Lung (tissue), 12 donors: Measurements from ENCODE around the gene PTBP1. TPM values are rescaled to one million over a fixed set of nuclear protein-coding genes. Genes with fewer than 3 reads are reported as not detected.
A peak's percentile ranks its signal among the peaks of the same experiment; 100 is the strongest.
"Not testable (repeated sequence)": the region's sequence is repeated elsewhere in the genome, so short reads cannot be mapped to it uniquely, and the experiment has no call there.

Experiments
- ATAC-seq: fragments of 200-7000 bp; cut with Tn5 transposase; one replicate; pipeline ENCODE4 v1.9.1; 2020; ENCODE audit warnings: moderate number of reproducible peaks; ENCODE audit not compliant: insufficient read depth, low FRiP score
- DNase-seq, 3 donors: peaks; one replicate each; pipeline ENCODE4 v3.0.0-alpha.2; 2013 to 2017
- H3K27ac ChIP-seq, 2 donors: one replicate each; pipeline ENCODE4 v1.5.1; 2013; ENCODE audit warnings: mild to moderate bottlenecking in 2 of 2, moderate library complexity in 2 of 2, control low read depth in 1 of 2, inconsistent platforms in 1 of 2, low read depth in 1 of 2, low read length in 1 of 2
- H3K27me3 ChIP-seq, 3 donors: one replicate each; pipeline ENCODE4 v1.5.1; 2013; ENCODE audit warnings: low read length in 2 of 3; ENCODE audit not compliant: control insufficient read depth in 3 of 3, insufficient read depth in 3 of 3
- H3K36me3 ChIP-seq, 4 donors: one replicate each; pipeline ENCODE4 v1.5.1; 2013; ENCODE audit warnings: low read length in 4 of 4, mild to moderate bottlenecking in 1 of 4, moderate library complexity in 1 of 4; ENCODE audit not compliant: control insufficient read depth in 4 of 4, insufficient read depth in 4 of 4
- H3K4me1 ChIP-seq, 5 donors: one replicate each; pipeline ENCODE4 v1.5.1; 2013; ENCODE audit warnings: low read length in 5 of 5, mild to moderate bottlenecking in 2 of 5, moderate library complexity in 1 of 5; ENCODE audit not compliant: control insufficient read depth in 5 of 5, insufficient read depth in 5 of 5
- H3K4me3 ChIP-seq: one replicate; pipeline ENCODE4 v1.5.1; 2013; ENCODE audit warnings: mild to moderate bottlenecking, control low read depth, moderate library complexity
- H3K9ac ChIP-seq, 2 donors: one replicate each; pipeline ENCODE4 v1.5.1; 2013; ENCODE audit warnings: low read length in 2 of 2, control low read depth in 1 of 2; ENCODE audit not compliant: insufficient read depth in 1 of 2
- H3K9me3 ChIP-seq, 4 donors: one replicate each; pipeline ENCODE4 v1.5.1; 2013; ENCODE audit warnings: low read length in 3 of 4, mild to moderate bottlenecking in 1 of 4, moderate library complexity in 1 of 4; ENCODE audit not compliant: control insufficient read depth in 4 of 4, insufficient read depth in 3 of 4
- WGBS, 2 donors: extraction: QIAGEN DNeasy Blood & Tissue Kit; methylation state at CpG; one replicate each; pipeline ENCODE4 v1.1.7; 2013; 5-methylcytosine and 5-hydroxymethylcytosine counted together
- polyA plus RNA-seq, 2 donors: library from polyadenylated mRNA; stranded (reverse); fragments of 200-250 nt; gene quantifications; one replicate each; pipeline ENCODE4 v1.2.1, GENCODE V29; 2013
- total RNA-seq, 2 donors: library from RNA; depleted of rRNA in 1 of 2; stranded (reverse); fragments of >200 nt in 1 of 2; gene quantifications; one replicate each; pipeline ENCODE4 v1.2.1, GENCODE V29; 2014 to 2021
- TF ChIP-seq, protein P1 (sequence below): IDR thresholded peaks from 2 replicates; pipeline ENCODE4 v1.5.1; 2012; ENCODE audit warnings: mild to moderate bottlenecking; ENCODE audit errors: control extremely low read depth, extremely low read depth
- donor health status: control.
- donor health status: control.
- donor health status: Bipolar disorder and iron deficiency.
- donor health status: healthy.
- donor health status: DM: yes; HTN: yes; CAD: no.

PTBP1 gene
- total and polyA plus RNA-seq, 4 donors: 112 to 321 (median 203) TPM

DNA sequence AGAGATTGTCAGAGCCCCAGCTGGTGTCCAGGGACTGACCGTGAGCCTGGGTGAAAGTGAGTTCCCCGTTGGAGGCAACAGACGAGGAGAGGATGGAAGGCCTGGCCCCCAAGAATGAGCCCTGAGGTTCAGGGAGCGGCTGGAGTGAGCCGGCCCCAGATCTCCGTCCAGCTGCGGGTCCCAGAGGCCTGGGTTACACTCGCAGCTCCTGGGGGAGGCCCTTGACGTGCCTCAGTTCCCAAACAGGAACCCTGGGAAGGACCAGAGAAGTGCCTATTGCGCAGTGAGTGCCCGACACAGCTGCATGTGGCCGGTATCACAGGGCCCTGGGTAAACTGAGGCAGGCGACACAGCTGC is 53.7 kb downstream of the PTBP1 start:
- TF ChIP-seq, protein P1, sequence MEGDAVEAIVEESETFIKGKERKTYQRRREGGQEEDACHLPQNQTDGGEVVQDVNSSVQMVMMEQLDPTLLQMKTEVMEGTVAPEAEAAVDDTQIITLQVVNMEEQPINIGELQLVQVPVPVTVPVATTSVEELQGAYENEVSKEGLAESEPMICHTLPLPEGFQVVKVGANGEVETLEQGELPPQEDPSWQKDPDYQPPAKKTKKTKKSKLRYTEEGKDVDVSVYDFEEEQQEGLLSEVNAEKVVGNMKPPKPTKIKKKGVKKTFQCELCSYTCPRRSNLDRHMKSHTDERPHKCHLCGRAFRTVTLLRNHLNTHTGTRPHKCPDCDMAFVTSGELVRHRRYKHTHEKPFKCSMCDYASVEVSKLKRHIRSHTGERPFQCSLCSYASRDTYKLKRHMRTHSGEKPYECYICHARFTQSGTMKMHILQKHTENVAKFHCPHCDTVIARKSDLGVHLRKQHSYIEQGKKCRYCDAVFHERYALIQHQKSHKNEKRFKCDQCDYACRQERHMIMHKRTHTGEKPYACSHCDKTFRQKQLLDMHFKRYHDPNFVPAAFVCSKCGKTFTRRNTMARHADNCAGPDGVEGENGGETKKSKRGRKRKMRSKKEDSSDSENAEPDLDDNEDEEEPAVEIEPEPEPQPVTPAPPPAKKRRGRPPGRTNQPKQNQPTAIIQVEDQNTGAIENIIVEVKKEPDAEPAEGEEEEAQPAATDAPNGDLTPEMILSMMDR: no peak
- peak overlapping the region in 1 of 2 donors; percentile 54 for H3K27ac ChIP-seq
- H3K4me3 ChIP-seq: no peak overlapping the region
- no peaks in the 10 kb centered on the region for H3K9me3 ChIP-seq
- no peaks in the 10 kb centered on the region for H3K36me3 ChIP-seq
- ATAC-seq: no peak
- no peak for DNase-seq
- H3K27me3 ChIP-seq: peaks cover 0 to 9% (median 0%) of the 10 kb centered on the region in 3 donors
- WGBS, 2 donors: 24 to 35% methylated on average over 13 of the region's 13 CpGs
- peaks cover 0 to 10% (median 0%) of the 10 kb centered on the region in 5 donors for H3K4me1 ChIP-seq
- H3K9ac ChIP-seq: peak overlapping the region in 1 of 2 donors; percentile 19

DNA sequence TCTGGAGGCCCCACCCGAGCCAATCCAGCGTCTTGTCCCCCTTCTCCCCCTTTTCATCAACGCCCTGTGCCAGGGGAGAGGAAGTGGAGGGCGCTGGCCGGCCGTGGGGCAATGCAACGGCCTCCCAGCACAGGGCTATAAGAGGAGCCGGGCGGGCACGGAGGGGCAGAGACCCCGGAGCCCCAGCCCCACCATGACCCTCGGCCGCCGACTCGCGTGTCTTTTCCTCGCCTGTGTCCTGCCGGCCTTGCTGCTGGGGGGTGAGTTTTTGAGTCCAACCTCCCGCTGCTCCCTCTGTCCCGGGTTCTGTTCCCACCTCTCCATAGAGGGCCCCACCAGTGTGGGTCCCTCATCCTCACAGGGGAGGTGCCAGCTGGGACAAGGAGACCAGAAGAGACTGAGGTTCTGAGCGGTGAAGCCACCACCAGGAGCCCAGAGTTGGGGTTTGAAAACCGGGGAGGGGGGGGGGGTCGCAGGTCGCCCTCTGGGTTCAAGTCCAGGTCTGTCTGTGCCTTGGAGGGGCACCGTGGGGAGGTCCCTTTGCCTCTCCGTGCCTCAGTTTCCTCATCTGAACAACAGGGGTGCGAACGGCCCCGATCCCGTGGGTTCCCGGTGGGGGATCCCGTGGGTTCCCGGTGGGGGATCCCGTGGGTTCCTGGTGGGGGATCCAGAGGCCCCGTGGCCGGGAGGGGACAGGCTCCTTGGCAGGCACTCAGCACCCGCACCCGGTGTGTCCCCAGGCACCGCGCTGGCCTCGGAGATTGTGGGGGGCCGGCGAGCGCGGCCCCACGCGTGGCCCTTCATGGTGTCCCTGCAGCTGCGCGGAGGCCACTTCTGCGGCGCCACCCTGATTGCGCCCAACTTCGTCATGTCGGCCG is 55.1 kb downstream of the PTBP1 start, which contains the start of gene ELANE:
Gene ELANE (plus strand): TSS at position 168 of the 878 bp plus-strand sequence. CDS start 26 bp downstream, at position 194.
- Histone ChIP-seq H3K4me3 (no peak within 1 kb of the TSS), H3K9ac (no peak within 1 kb of the TSS), H3K27ac (peak within 1 kb of the TSS in 1 of 2 donors; percentile 54), H3K4me1 (peaks cover 0 to 10% (median 0%) of the 10 kb centered on the region in 5 donors), H3K9me3 (no peaks in the 10 kb centered on the region), H3K36me3 (no peaks in the 10 kb centered on the region), H3K27me3 (peaks cover 0 to 5% (median 0%) of the 10 kb centered on the region in 3 donors)
- DNase-seq: no peak
- 33 to 49% methylated on average over 48 to 55 of the region's 55 CpGs for WGBS, 2 donors
- TF ChIP-seq, protein P1: no peak
- ATAC-seq: no peak

DNA sequence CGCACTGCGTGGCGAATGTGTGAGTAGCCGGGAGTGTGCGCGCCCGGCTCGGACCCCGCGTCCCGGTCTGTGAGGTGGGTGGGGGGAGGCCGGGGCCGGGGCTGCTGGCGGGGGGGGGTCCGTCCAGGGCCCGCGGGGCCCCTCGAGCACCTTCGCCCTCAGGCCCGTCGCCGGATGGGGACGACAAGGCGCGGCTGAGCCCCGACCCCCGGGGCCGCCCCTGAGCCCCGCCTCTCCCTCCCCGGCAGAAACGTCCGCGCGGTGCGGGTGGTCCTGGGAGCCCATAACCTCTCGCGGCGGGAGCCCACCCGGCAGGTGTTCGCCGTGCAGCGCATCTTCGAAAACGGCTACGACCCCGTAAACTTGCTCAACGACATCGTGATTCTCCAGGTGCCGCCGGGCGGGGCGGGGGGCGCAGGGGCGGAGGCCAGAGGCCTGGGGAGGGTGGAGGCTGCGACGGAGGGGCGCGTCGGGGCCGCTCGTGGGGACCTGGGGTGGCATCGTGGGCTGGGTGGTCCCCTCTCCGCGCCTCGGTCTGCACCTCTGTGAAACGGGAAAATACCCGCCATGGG is 55.8 kb downstream of the PTBP1 start:
- Histone ChIP-seq H3K27me3 (peaks cover 0 to 5% (median 0%) of the 10 kb centered on the region in 3 donors), H3K9ac (no peak overlapping the region), H3K4me3 (no peak overlapping the region), H3K27ac (no peak overlapping the region), H3K36me3 (no peaks in the 10 kb centered on the region), H3K9me3 (no peaks in the 10 kb centered on the region), H3K4me1 (peaks cover 0 to 9% (median 0%) of the 10 kb centered on the region in 5 donors)
- TF ChIP-seq, protein P1: no peak
- ATAC-seq (no peak), DNase-seq (no peak)
- 13 to 21% methylated on average over 45 to 67 of the region's 67 CpGs for WGBS, 2 donors

DNA sequence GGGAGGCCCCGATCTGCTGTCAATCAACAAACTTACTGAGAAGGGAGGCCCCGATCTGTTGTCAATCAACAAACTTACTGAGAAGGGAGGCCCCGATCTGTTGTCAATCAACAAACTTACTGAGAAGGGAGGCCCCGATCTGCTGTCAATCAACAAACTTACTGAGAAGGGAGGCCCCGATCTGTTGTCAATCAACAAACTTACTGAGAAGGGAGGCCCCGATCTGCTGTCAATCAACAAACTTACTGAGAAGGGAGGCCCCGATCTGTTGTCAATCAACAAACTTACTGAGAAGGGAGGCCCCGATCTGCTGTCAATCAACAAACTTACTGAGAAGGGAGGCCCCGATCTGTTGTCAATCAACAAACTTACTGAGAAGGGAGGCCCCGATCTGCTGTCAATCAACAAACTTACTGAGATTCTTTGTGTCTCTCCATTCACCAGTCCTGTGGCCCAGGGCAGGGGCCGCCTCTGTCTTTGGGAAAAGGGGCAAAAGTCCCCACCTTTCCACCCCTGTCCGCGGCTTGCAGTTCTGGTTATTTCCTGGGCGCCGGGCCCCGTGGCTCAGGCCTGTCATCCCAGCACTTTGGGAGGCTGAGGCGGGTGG is 56.5 kb downstream of the PTBP1 start:
- not testable (repeated sequence) for H3K9me3 ChIP-seq, DNase-seq, H3K4me1 ChIP-seq, H3K27me3 ChIP-seq, H3K9ac ChIP-seq, H3K36me3 ChIP-seq, H3K27ac ChIP-seq, H3K4me3 ChIP-seq, ATAC-seq
- WGBS, 2 donors: 55 to 71% methylated on average over 10 to 11 of the region's 17 CpGs
